GM12878 (cell line): ENCODE measurements around the gene CETP. TPM values are rescaled to one million over a fixed set of nuclear protein-coding genes. Genes with fewer than 3 reads are reported as not detected.
A peak's percentile ranks its signal among the peaks of the same experiment; 100 is the strongest.

ENCODE experiments used
- BCL3 ChIP-seq: IDR thresholded peaks from 2 replicates; pipeline ENCODE4 v1.6.1; 2011; ENCODE audit warnings: borderline replicate concordance, low read depth, mild to moderate bottlenecking, moderate library complexity, low read length; ENCODE audit not compliant: insufficient read depth, poor library complexity, severe bottlenecking
- BCLAF1 ChIP-seq: fragments of 450-650 bp; IDR thresholded peaks from 2 replicates; pipeline ENCODE4 v1.6.1; 2017; ENCODE audit warnings: antibody characterized with exemption, mild to moderate bottlenecking, moderate library complexity
- BHLHE40 ChIP-seq, 2 experiments: fragments of 450-650 bp in 1 of 2; IDR thresholded peaks; 2 replicates each; pipeline ENCODE4 v1.6.1; 2011 to 2017; ENCODE audit warnings: low read depth in 2 of 2, borderline replicate concordance in 1 of 2, improper control_type of control experiment in 1 of 2, low read length in 1 of 2, mild to moderate bottlenecking in 1 of 2
- CBX5 ChIP-seq: sonication (generic); IDR thresholded peaks from 2 replicates; pipeline ENCODE4 v1.6.1; 2016; ENCODE audit warnings: low read depth, moderate library complexity, mild to moderate bottlenecking, inconsistent platforms
- CEBPB ChIP-seq, 2 experiments: fragments of 150-350 bp in 1 of 2; IDR thresholded peaks; 2 replicates each; pipeline ENCODE4 v1.6.1; 2012 to 2014; ENCODE audit warnings: low read depth in 2 of 2, low read length in 2 of 2, borderline replicate concordance in 1 of 2, inconsistent platforms in 1 of 2
- FOXM1 ChIP-seq: IDR thresholded peaks from 2 replicates; pipeline ENCODE4 v1.6.1; 2012; ENCODE audit warnings: low read depth, mild to moderate bottlenecking, inconsistent platforms, low read length, moderate library complexity
- GABPA ChIP-seq: IDR thresholded peaks from 2 replicates; pipeline ENCODE4 v1.6.1; 2014; ENCODE audit warnings: antibody characterized with exemption, low read depth, mild to moderate bottlenecking, inconsistent platforms
- HCFC1 ChIP-seq: fragments of 150-350 bp; IDR thresholded peaks from 2 replicates; pipeline ENCODE4 v1.6.1; 2014; ENCODE audit warnings: low read length
- HDGF ChIP-seq: fragments of 450-650 bp; IDR thresholded peaks from 2 replicates; pipeline ENCODE4 v1.6.1; 2016; ENCODE audit warnings: antibody characterized with exemption
- JUND ChIP-seq: IDR thresholded peaks from 2 replicates; pipeline ENCODE4 v1.6.1; 2012; ENCODE audit warnings: low read depth, mild to moderate bottlenecking, low read length, improper control_type of control experiment, moderate library complexity
- KAT2A ChIP-seq: conservative IDR thresholded peaks from 2 replicates; pipeline ENCODE4 v1.6.1; 2011; ENCODE audit warnings: low read depth, low read length; ENCODE audit not compliant: control insufficient read depth
- NBN ChIP-seq: fragments of 450-650 bp; IDR thresholded peaks from 2 replicates; pipeline ENCODE4 v1.6.1; 2016
- NR2C1 ChIP-seq: fragments of 450-650 bp; IDR thresholded peaks from 2 replicates; pipeline ENCODE4 v1.6.1; 2017; ENCODE audit warnings: antibody characterized with exemption, mild to moderate bottlenecking, moderate library complexity
- PAX5 ChIP-seq: IDR thresholded peaks from 2 replicates; pipeline ENCODE4 v1.6.1; 2011; ENCODE audit warnings: low read depth, low read length, borderline replicate concordance
- PKNOX1 ChIP-seq: fragments of 450-650 bp; IDR thresholded peaks from 2 replicates; pipeline ENCODE4 v1.6.1; 2016; ENCODE audit warnings: mild to moderate bottlenecking
- POLR2AphosphoS2 ChIP-seq: IDR thresholded peaks from 2 replicates; pipeline ENCODE4 v1.6.1; 2011; ENCODE audit warnings: low read depth, mild to moderate bottlenecking, low read length, improper control_type of control experiment, moderate library complexity
- POU2F2 ChIP-seq: IDR thresholded peaks from 3 replicates; pipeline ENCODE4 v1.6.1; 2011; ENCODE audit warnings: low read depth, mild to moderate bottlenecking, low read length, borderline replicate concordance
- RCOR1 ChIP-seq: conservative IDR thresholded peaks from 2 replicates; pipeline ENCODE4 v1.6.1; 2012; ENCODE audit warnings: low read depth, low read length, improper control_type of control experiment
- RELA ChIP-seq: fragments of 450-650 bp; IDR thresholded peaks from 2 replicates; pipeline ENCODE4 v1.8.0; 2014; ENCODE audit warnings: borderline replicate concordance; ENCODE audit not compliant: partially characterized antibody
- SIX5 ChIP-seq: IDR thresholded peaks from 2 replicates; pipeline ENCODE4 v1.6.1; 2011; ENCODE audit warnings: mild to moderate bottlenecking, low read depth, low read length, moderate library complexity; ENCODE audit not compliant: severe bottlenecking
- TBL1XR1 ChIP-seq: IDR thresholded peaks from 2 replicates; pipeline ENCODE4 v1.6.1; 2012; ENCODE audit warnings: low read depth, low read length, improper control_type of control experiment
- TCF12 ChIP-seq: IDR thresholded peaks from 2 replicates; pipeline ENCODE4 v1.6.1; 2011; ENCODE audit warnings: low read depth, mild to moderate bottlenecking, low read length
- USF1 ChIP-seq: IDR thresholded peaks from 2 replicates; pipeline ENCODE4 v1.6.1; 2011; ENCODE audit warnings: borderline replicate concordance, low read depth, mild to moderate bottlenecking, moderate library complexity, mixed read lengths, low read length; ENCODE audit not compliant: insufficient read depth; ENCODE audit errors: extremely low read length
- ZNF24 ChIP-seq: fragments of 450-650 bp; IDR thresholded peaks from 2 replicates; pipeline ENCODE4 v1.6.1; 2017; ENCODE audit warnings: antibody characterized with exemption, mild to moderate bottlenecking
- ZNF622 ChIP-seq: fragments of 450-650 bp; IDR thresholded peaks from 2 replicates; pipeline ENCODE4 v1.6.1; 2017; ENCODE audit warnings: mild to moderate bottlenecking, inconsistent platforms
- polyA plus RNA-seq, 11 experiments: library from polyadenylated mRNA; depleted of rRNA in 4 of 11; unstranded in 6 of 11; stranded (reverse) in 5 of 11; fragments of >200 nt; fragmentation: Nextera tagmentation in 4 of 11; fragmentation: Illumina TruSeq in 1 of 11; extraction: Ambion mirVana in 4 of 11; extraction: Trizol in 1 of 11; gene quantifications; 1 replicate in 1 of 11; 2 replicates in 10 of 11; pipeline versions ENCODE4 v1.2.1 to v1.2.3, GENCODE V29; 2011 to 2016; ENCODE audit warnings: inconsistent platforms in 2 of 11, missing spikeins in 2 of 11, low read depth in 1 of 11
- total RNA-seq, 4 experiments: library from RNA; depleted of rRNA in 3 of 4; stranded (reverse); fragments of >200 nt in 3 of 4; fragmentation: Illumina TruSeq in 1 of 4; extraction: Trizol in 1 of 4; gene quantifications; 2 replicates each; pipeline versions ENCODE4 v1.2.1 to v1.2.3, GENCODE V29; 2013 to 2021

The CETP gene
- total and polyA plus RNA-seq, 10 of the 15 experiments (the other 5 are each of a cell fraction or from before 2014, with no cell fraction given): 1.2 to 6.4 (median 2.1) TPM

GRCh38 chr16:56970934-56971767 lies 9.4 kb downstream of the CETP start (continued):
- TF ChIP-seq CBX5: no peak
- TF ChIP-seq NBN: peak; percentile 80; the same call in 1 of the 2 replicates
- peak; percentile 88; the same call in 1 of the 2 replicates for TF ChIP-seq HDGF
- TF ChIP-seq ZNF622: no peak
- no peak for TF ChIP-seq KAT2A
- no peak for TF ChIP-seq TBL1XR1
- TF ChIP-seq NR2C1: no peak
- TF ChIP-seq BCLAF1: no peak
- TF ChIP-seq FOXM1: no peak
- TF ChIP-seq BCL3: peak; percentile 16
- no peak for TF ChIP-seq POLR2AphosphoS2
- no peak for TF ChIP-seq SIX5
- peak; percentile 40 for TF ChIP-seq RELA
- TF ChIP-seq ZNF24: no peak
- peak in 1 of 2 experiments; percentile 41; a peak in 1 of 4 replicates for TF ChIP-seq BHLHE40 (IDR thresholded peaks at IDR 0.05; ENCODE audit: borderline replicate concordance in 1 of 2, low read depth in 2 of 2, low read length in 1 of 2)
- no peak for TF ChIP-seq USF1
- TF ChIP-seq JUND: no peak
- TF ChIP-seq PAX5: peak; percentile 64; the same call in 1 of the 2 replicates
- 0 out of 3 replicates have a peak, but pooled peaks have one; percentile 14 for TF ChIP-seq POU2F2
- TF ChIP-seq CEBPB (IDR thresholded peaks at IDR 0.05; ENCODE audit: borderline replicate concordance in 1 of 2, low read depth in 2 of 2, low read length in 2 of 2): no peak
- no peak for TF ChIP-seq GABPA
- TF ChIP-seq RCOR1: no peak
- TF ChIP-seq HCFC1: no peak
- TF ChIP-seq PKNOX1: peak; percentile 94
- TF ChIP-seq TCF12: peak; percentile 88; the same call in 1 of the 2 replicates
